Stimulated activated CD4-positive, alpha-beta T cell treated with anti-CD3 and anti-CD28 coated beads, Interleukin-15, amount 100 ng/mL, for 1 hour (primary cell): ENCODE measurements around the gene LY86.
"Not testable (repeated sequence)": the region's sequence is repeated elsewhere in the genome, so short reads cannot be mapped to it uniquely, and the experiment has no call there.

ENCODE experiments used
- DNase-seq, 2 donors: peaks; one replicate each; pipeline ENCODE4 v3.0.0-alpha.2; 2020; ENCODE audit warnings: low read depth in 1 of 2, low spot score in 1 of 2

LY86 gene

GRCh38 chr6:6650839-6651238, 62.3 kb downstream of the LY86 start:
- no peak for DNase-seq

DNA sequence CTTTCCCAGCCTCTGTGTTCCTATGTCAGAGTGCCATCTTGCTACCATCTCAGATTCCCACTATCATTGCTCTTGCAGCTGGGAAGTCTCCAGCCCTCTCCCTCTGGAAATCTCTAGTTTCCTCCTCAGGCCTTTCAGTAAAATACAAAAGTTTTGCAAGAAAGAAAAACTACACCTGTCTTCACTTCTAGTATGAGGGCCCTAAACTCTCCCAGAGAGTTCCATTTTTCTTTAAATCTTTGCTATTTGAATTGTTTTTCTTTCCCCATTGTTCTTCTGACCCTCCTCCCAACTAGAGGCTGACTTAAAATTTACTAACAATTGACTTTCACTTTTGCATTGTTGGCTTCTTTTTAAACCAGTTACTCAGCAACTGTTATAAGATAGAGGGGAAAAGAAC, 62.8 kb downstream of the LY86 start:
- DNase-seq, result no peak

DNA sequence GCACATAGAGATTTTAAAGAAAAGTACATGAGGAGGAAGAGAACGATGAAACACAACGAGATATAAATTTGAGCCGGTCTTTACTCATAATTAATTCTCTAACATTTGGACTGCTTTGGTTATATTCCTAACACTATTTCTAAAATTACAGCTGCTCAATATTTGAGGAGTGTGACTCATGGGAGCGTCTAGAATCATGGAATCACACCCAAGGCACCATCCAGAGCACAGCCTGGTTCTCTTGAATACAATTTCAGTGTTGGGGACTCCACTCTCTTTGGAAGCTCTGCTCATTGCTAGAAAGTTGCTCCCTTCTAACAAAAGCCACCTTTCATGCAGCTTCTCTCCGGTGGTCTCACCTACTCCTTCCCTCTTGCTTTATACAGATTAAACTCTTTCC, 64.4 kb downstream of the LY86 start:
- no peak for DNase-seq

DNA sequence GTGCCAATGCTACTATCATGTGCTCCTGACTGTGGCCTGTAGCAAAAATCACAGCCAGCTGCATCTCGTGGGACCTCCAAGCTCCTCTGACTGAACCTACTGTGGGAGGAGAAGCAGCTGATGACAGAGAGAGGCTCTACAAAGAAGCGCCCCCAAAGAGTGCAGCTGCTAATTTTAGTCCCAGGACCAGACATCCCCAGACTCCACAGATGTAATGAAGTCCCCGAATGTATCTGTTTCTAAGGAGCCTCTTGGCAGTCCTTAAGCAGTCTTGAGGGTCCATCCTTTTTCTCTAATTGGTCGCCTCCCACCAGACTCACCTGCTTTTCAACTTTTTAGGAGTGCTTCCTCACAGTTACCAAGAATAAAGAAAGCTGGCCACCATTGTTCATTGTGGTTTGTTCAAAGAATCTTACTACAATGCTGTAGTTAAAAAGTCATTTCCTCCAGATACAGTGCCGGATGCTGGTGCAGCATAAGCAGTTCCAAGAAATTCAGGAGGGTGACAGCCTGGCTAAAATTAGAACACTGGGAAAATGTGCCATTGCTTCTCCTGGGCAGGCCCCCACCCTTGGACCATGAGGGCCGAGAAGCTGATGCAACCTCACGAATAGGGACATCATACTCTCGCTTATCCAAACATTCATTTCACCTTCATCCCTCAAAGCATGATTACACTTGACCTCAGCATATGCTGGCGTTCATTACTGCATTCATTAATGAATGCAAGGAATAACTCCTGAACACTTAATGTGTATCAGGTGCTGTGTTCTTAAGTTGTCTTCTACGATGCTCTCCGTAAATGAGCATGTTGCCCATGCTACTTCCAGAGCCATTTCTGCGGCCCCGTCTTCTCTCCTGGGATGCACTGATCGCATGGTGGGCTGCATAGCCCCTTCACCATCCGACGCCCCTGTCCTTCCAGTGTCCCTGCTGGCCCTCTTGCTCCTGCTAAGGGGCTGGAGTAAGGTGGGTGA, 66.4 kb downstream of the LY86 start:
- DNase-seq, result no peak

GRCh38 chr6:6655805-6656251, 67.3 kb downstream of the LY86 start:
- DNase-seq, result no peak

GRCh38 chr6:6656287-6656686, 67.8 kb downstream of the LY86 start:
- DNase-seq, result no peak

- DNase-seq, result no peak
These were observed 68.7 kb downstream of the LY86 start for GRCh38 chr6:6657085-6657819.

GRCh38 chr6:6657820-6658217, 69.3 kb downstream of the LY86 start:
- no peak for DNase-seq

DNA sequence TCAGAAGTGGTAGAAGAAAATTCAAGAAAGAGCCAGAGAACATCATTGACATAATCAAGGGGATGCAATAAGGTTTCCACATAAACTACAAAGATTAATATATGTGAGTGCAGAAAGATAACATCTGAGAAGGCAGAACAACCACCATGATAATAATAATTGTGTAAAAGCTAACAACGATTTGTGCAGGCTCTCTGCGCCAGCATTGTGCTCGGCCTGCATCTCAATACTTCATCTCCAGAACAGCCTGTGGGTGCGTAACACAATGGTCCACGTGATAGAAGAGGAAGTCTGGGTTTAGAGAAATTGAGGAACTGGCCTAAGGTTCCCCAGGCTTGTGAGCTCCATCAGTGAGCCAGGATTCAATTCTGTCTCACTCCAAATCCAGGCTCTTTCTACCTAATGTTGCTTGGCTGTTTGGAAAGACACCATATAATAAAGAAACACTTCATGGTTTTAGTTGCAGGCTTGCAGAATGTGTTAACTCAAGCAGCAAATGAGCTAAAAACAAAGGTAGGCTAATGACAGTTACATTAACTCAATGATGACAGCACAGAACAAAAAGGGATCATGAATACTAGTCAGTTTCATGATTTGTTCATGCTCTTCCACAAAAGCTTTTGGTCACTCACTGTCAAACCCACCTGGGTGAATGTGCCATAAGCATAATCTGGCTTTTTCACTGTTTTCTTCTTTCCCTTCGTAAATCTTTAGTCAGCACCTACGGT, 71.2 kb downstream of the LY86 start:
- DNase-seq, result no peak

- DNase-seq, result no peak
These were observed 72.0 kb downstream of the LY86 start for GRCh38 chr6:6660339-6661045.

DNA sequence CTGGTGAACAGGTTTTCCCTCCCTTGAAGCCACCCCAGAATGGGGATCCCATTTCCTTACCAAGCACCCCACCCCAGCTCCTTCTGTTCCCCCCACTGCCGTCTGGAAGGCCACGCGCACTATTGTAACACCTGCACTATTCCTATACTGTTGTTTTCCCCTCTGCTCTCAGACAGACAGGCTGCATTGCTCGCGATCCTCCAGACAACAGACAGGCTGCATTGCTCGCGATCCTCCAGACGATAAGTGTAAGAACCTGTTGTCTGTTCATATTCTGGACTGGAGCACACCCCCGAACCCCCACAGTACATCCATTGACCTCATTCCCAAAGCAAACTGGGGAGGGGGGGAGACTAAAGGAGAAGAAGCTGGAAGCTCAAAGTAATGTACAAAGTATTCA, 72.7 kb downstream of the LY86 start:
- no peak for DNase-seq

- no peak for DNase-seq
These were observed 73.2 kb downstream of the LY86 start for GRCh38 chr6:6661684-6662083.

DNA sequence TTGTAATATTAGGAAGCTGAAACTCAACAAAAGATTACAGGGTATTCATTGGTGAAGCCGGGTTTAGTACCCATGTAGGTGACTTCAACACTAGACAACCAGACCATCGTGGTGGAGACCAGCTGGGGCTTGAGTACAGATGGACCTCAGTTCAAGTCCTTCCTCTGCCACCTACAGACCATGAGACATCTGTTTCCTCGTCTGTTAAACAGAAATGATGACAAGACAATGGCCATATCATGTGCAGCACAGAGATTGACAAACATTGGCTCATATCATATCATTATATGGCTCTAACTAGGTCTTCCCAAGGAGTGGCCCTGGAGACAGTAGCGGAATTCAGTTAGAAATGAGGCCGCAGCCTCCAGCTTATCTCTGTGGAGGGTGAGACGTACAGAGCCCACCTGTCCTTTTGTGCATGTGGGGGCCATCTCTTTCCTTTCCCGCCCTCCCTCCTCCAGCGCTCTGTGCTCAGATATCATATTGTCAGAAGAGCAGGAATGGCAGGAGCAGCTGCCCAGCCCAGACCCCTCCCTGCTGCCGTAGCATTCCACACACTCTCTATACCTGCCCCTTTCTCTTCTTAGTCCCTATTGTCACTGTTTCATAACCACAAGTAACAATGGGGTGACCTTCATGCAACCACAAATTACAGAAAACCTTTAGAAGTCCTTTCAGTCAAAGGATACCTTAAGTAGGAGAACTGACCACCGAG, 75.1 kb downstream of the LY86 start:
- no peak for DNase-seq

- no peak for DNase-seq
These were observed 77.2 kb downstream of the LY86 start for GRCh38 chr6:6665555-6666243.

GRCh38 chr6:6670150-6670549, 81.6 kb downstream of the LY86 start:
- not testable (repeated sequence) for DNase-seq

- DNase-seq, result no peak
These were observed 86.4 kb downstream of the LY86 start for GRCh38 chr6:6674872-6675271.

- peak; percentile 58 to 62 for DNase-seq
These were observed 88.5 kb downstream of the LY86 start for GRCh38 chr6:6676910-6677441.

DNA sequence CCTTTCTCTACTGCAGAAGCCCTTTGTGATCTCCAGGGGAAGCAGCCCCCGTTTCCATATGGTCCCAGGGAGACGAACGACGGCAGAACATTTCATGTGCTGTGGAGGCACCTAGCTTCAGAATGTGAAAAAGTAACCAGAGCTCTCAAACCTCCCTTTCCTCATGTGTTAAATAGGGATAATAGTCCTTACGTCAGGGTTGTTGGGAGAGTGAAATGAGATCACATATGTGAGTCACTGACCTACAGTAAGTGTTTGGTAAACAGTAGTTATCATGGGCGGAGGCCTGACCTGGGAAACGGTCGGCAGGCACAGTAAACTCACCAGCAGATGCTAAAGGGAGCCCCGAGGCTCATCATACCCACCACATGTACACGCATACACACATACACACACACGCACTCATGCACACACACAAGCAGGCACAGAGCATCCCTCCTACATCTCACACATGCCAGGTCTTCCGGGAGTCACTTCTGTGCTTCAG, 89.7 kb downstream of the LY86 start:
- no peak for DNase-seq

GRCh38 chr6:6678811-6679210, 90.3 kb downstream of the LY86 start:
- DNase-seq, result no peak
